ENCODE data around the gene MFNG.

DNA sequence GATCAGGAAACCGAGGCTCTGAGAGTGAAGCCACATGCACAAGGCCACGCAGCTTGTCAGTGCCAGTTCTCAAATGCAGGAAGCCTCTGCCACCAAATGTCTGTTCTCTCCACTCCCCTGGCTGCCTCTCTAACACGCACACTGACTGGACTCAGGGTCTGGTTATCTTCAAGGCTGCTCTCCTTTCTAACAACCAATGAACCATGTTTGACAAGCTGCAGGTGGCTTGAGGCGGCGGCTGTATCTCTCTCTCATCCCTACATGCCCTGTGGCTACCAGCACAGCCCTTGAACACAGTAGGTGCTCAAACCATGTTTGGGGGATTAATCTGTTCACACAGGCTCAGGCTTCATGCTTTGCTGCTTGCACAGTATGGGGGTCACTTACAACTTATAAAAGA lies 23.7 kb downstream of the MFNG start:
- TF ChIP-seq, protein P1, sequence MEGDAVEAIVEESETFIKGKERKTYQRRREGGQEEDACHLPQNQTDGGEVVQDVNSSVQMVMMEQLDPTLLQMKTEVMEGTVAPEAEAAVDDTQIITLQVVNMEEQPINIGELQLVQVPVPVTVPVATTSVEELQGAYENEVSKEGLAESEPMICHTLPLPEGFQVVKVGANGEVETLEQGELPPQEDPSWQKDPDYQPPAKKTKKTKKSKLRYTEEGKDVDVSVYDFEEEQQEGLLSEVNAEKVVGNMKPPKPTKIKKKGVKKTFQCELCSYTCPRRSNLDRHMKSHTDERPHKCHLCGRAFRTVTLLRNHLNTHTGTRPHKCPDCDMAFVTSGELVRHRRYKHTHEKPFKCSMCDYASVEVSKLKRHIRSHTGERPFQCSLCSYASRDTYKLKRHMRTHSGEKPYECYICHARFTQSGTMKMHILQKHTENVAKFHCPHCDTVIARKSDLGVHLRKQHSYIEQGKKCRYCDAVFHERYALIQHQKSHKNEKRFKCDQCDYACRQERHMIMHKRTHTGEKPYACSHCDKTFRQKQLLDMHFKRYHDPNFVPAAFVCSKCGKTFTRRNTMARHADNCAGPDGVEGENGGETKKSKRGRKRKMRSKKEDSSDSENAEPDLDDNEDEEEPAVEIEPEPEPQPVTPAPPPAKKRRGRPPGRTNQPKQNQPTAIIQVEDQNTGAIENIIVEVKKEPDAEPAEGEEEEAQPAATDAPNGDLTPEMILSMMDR (conservative IDR thresholded peaks at IDR 0.05; ENCODE audit: low read length), result no peak
- TF ChIP-seq EZH2phosphoT487 (IDR thresholded peaks at IDR 0.05; ENCODE audit: borderline replicate concordance, low read depth, low read length), result no peak
